Testis (tissue), 3 donors: Measurements from ENCODE around the gene SLC7A14. TPM values are rescaled to one million over a fixed set of nuclear protein-coding genes. Genes with fewer than 3 reads are reported as not detected.

ENCODE experiments used
- DNase-seq: peaks from one replicate; pipeline ENCODE4 v3.0.0-alpha.2; 2019
- H3K27ac ChIP-seq, 2 donors: fragments of 200-600 bp; sonication (generic); one replicate each; pipeline ENCODE4 v1.5.1; 2019
- H3K27me3 ChIP-seq: fragments of 200-600 bp; sonication (generic); one replicate; pipeline ENCODE4 v1.5.1; 2019
- H3K36me3 ChIP-seq: fragments of 200-600 bp; sonication (generic); one replicate; pipeline ENCODE4 v1.5.1; 2017; ENCODE audit warnings: low read depth; ENCODE audit errors: missing control alignments
- H3K4me1 ChIP-seq: fragments of 200-600 bp; sonication (generic); one replicate; pipeline ENCODE4 v1.5.1; 2019
- H3K4me3 ChIP-seq, 2 donors: fragments of 200-600 bp; sonication (generic); one replicate each; pipeline ENCODE4 v1.5.1; 2017 to 2019
- H3K9me3 ChIP-seq: fragments of 200-600 bp; sonication (generic); one replicate; pipeline ENCODE4 v1.5.1; 2017
- POLR2A ChIP-seq: fragments of 450-650 bp; IDR thresholded peaks from one replicate; pipeline ENCODE4 v1.6.1; 2017; ENCODE audit warnings: antibody characterized with exemption, mild to moderate bottlenecking, moderate library complexity
- WGBS, 2 donors: methylation state at CpG; one replicate each; pipeline ENCODE4 v1.1.5; 2018; 5-methylcytosine and 5-hydroxymethylcytosine counted together
- intact Hi-C: fragments of 100-400 bp; cut with DNase I; formaldehyde crosslinking; loops from one replicate; pipeline ENCODE4 v1.15.1; 2023; ENCODE audit warnings: low total_unique reads
- polyA plus RNA-seq: library from polyadenylated mRNA; stranded (reverse); fragments of 350-450 nt; fragmentation: Illumina TruSeq; extraction: RNeasy Lipid Tissue Mini Kit (QIAGEN cat#74804); gene quantifications from one replicate; pipeline ENCODE4 v1.2.3, GENCODE V29; 2014; ENCODE audit warnings: low read depth, low replicate concordance; ENCODE audit not compliant: insufficient read depth
- total RNA-seq, 2 donors: library from RNA; depleted of rRNA; stranded (reverse); fragments of >200 nt; gene quantifications; one replicate each; pipeline ENCODE4 v1.2.3, GENCODE V29; 2016
- TF ChIP-seq, protein P1 (sequence below), 3 experiments: fragments of 450-650 bp in 2 of 3; fragments of 200-600 bp in 1 of 3; sonication (generic) in 1 of 3; IDR thresholded peaks; one replicate each; pipeline ENCODE4 v1.5.1; 2016 to 2019; ENCODE audit warnings: antibody characterized with exemption in 3 of 3, mild to moderate bottlenecking in 2 of 3, moderate library complexity in 1 of 3

SLC7A14 gene
- total and polyA plus RNA-seq, 3 donors from 2014 or later: 0.15 to 0.31 (median 0.24) TPM

DNA sequence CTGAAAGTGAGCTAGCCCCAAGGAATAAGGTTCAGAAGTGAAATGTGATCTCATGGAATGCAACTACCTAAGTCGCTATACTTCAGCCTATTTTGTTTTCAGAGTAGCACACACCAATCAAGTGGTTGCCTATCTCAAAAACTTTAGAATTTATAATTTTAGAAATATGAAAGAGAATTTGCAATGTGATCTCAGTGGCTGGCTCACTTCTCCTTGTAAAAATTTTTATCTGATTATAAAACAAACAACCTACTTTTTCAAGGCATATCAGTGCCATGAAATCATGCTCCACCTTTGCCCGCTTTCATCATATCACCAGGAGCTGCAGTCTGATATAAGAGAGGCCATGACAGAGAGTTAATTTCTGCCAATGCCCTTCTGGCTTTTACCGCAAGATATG, 119.9 kb downstream of the SLC7A14 start:
- no peaks in the 10 kb centered on the region for H3K27me3 ChIP-seq
- TF ChIP-seq POLR2A: no peak
- TF ChIP-seq, protein P1, sequence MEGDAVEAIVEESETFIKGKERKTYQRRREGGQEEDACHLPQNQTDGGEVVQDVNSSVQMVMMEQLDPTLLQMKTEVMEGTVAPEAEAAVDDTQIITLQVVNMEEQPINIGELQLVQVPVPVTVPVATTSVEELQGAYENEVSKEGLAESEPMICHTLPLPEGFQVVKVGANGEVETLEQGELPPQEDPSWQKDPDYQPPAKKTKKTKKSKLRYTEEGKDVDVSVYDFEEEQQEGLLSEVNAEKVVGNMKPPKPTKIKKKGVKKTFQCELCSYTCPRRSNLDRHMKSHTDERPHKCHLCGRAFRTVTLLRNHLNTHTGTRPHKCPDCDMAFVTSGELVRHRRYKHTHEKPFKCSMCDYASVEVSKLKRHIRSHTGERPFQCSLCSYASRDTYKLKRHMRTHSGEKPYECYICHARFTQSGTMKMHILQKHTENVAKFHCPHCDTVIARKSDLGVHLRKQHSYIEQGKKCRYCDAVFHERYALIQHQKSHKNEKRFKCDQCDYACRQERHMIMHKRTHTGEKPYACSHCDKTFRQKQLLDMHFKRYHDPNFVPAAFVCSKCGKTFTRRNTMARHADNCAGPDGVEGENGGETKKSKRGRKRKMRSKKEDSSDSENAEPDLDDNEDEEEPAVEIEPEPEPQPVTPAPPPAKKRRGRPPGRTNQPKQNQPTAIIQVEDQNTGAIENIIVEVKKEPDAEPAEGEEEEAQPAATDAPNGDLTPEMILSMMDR (IDR thresholded peaks at IDR 0.05): no peak
- no peaks in the 10 kb centered on the region for H3K9me3 ChIP-seq
- intact Hi-C loops: no loop called here
- no peak overlapping the region for H3K27ac ChIP-seq
- no peak overlapping the region for H3K4me3 ChIP-seq
- peaks cover 38% of the 10 kb centered on the region for H3K4me1 ChIP-seq
- no peak for DNase-seq
- no peaks in the 10 kb centered on the region for H3K36me3 ChIP-seq
- 53 to 93% methylated on average over 3 of the region's 3 CpGs for WGBS, 2 donors

DNA sequence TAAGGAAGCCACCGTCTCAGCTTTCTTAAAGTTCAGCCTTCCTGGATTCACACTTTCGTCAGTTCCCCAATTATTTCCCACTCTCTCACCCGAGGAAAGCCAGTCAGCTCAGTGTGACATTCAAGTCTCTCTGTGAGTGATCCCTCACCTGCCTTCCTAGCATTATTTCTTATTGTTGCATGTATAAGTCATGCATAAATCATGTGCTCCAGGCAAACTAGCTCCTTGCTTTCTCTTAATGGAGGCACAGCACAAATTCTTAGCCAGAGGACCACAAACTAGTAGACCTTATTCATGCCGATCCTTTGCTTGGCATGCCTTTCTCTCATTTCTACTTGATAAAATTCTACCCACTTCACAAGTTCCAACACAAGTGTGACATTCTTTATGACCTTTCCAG, 122.9 kb downstream of the SLC7A14 start:
- H3K4me1 ChIP-seq: peaks cover 31% of the 10 kb centered on the region
- no peaks in the 10 kb centered on the region for H3K36me3 ChIP-seq
- no peak overlapping the region for H3K27ac ChIP-seq
- no peak overlapping the region for H3K4me3 ChIP-seq
- DNase-seq: no peak
- TF ChIP-seq POLR2A: no peak
- TF ChIP-seq, protein P1 (IDR thresholded peaks at IDR 0.05): no peak
- intact Hi-C loops: no loop called here
- H3K9me3 ChIP-seq: no peaks in the 10 kb centered on the region
- no peaks in the 10 kb centered on the region for H3K27me3 ChIP-seq
- WGBS, 2 donors: 78 to 87% methylated on average over 4 of the region's 4 CpGs

DNA sequence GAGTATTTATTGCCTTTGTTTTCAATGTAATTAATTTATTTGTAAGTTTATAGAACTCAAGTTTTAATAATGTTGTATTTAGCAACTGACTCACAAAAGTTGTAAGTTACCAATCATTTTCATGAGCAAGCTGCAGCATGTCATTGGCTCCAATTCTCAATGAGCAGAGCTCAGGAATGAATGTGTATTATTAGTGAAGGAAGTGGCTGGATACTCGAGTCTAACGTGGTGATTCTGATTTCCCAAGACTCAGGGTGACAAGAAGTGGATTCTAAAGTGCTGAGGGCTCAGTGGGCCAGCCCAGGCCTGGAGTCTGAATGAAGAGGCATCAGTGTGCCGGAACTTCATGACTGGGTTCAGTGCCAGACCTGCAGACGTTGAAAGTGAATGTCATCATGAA, 127.6 kb downstream of the SLC7A14 start:
- H3K9me3 ChIP-seq: no peaks in the 10 kb centered on the region
- H3K36me3 ChIP-seq: no peaks in the 10 kb centered on the region
- H3K27ac ChIP-seq: no peak overlapping the region
- peaks cover 35% of the 10 kb centered on the region for H3K4me1 ChIP-seq
- TF ChIP-seq, protein P1 (IDR thresholded peaks at IDR 0.05): no peak
- no peak for TF ChIP-seq POLR2A
- 56 to 81% methylated on average over 3 to 4 of the region's 4 CpGs for WGBS, 2 donors
- intact Hi-C loops: no loop called here
- no peak overlapping the region for H3K4me3 ChIP-seq
- no peak for DNase-seq
- H3K27me3 ChIP-seq: no peaks in the 10 kb centered on the region

DNA sequence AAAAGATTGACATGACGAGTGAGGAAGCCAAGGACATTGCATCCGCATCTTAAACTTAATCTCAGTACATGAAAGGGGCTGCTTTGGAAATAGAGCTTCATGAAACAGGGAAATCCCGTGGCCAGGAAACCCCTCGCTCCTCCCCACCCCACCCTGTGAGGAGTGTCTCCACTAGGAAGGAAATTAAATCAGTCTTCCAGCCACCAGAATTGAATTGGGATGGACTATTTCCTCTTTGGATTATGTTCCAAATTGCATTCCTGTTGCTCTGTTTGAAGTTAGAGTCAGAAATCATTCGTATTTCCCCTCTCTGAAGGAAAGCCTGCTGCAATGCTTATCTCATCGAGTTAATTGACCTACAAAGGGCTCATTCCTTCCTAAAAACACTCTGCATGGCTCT, 131.4 kb downstream of the SLC7A14 start:
- H3K27ac ChIP-seq: peak overlapping the region; percentile 28 to 42
- no peaks in the 10 kb centered on the region for H3K36me3 ChIP-seq
- no peak for DNase-seq
- H3K4me1 ChIP-seq: peaks cover 25% of the 10 kb centered on the region
- H3K27me3 ChIP-seq: no peaks in the 10 kb centered on the region
- no peaks in the 10 kb centered on the region for H3K9me3 ChIP-seq
- intact Hi-C loops: no loop called here
- TF ChIP-seq POLR2A: no peak
- TF ChIP-seq, protein P1 (IDR thresholded peaks at IDR 0.05): no peak
- no peak overlapping the region for H3K4me3 ChIP-seq
- WGBS, 2 donors: 27 to 37% methylated on average over 6 of the region's 6 CpGs

DNA sequence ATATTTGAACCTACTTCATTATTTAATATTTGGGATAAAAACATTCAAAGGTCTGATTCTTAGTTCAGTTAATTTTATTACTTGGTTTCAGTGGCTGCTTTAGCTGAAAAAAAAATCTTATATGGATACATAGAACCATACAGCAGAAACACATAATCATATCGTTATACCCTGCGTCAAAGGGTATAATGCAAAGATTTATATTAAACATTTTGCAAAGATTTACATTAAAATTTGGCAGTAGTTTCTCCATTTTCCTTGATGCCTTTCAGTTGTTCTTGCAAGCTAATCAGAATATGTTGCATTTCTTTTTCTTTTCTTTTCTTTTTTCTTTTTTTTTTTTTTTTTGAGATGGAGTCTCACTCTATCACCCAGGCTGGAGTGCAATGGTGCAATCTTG, 135.8 kb downstream of the SLC7A14 start:
- no peak overlapping the region for H3K4me3 ChIP-seq
- intact Hi-C loops: no loop called here
- no peaks in the 10 kb centered on the region for H3K36me3 ChIP-seq
- no peak overlapping the region for H3K27ac ChIP-seq
- no peak for DNase-seq
- H3K27me3 ChIP-seq: no peaks in the 10 kb centered on the region
- TF ChIP-seq POLR2A: no peak
- TF ChIP-seq, protein P1 (IDR thresholded peaks at IDR 0.05): no peak
- peaks cover 26% of the 10 kb centered on the region for H3K4me1 ChIP-seq
- 88 to 94% methylated on average over 2 of the region's 2 CpGs for WGBS, 2 donors
- no peaks in the 10 kb centered on the region for H3K9me3 ChIP-seq
